B cell (primary cell): ENCODE results near the gene DMXL2. TPM values are rescaled to one million over a fixed set of nuclear protein-coding genes. Genes with fewer than 3 reads are reported as not detected.

Experiments
- ATAC-seq: fragments of 200-7000 bp; cut with Tn5 transposase; one replicate; pipeline ENCODE4 v1.10.0; 2021; ENCODE audit warnings: low read depth, mild to moderate bottlenecking, moderate number of reproducible peaks, moderate library complexity
- CTCF ChIA-PET: fragments of 350-600 bp; sonication (Branson Sonifier 250); formaldehyde crosslinking; loops from one replicate; lab custom pipeline; 2021; ENCODE audit warnings: antibody characterized with exemption, inconsistent platforms; lab: Charles Lee
- POLR2A ChIA-PET: fragments of 350-600 bp; sonication (Branson Sonifier 250); formaldehyde crosslinking; loops from one replicate; lab custom pipeline; 2021; ENCODE audit warnings: antibody characterized with exemption; lab: Charles Lee
- DNase-seq: peaks from one replicate; pipeline ENCODE4 v3.0.0; 2013
- H2AFZ ChIP-seq: 2 replicates; pipeline ENCODE4 v1.6.1; 2012; ENCODE audit warnings: mild to moderate bottlenecking, low read depth, low read length; ENCODE audit not compliant: insufficient read depth, poor library complexity, severe bottlenecking
- H3K27ac ChIP-seq, 2 donors: 1 replicate in 1 of 2; 2 replicates in 1 of 2; pipeline ENCODE4 v1.5.1; 2012 to 2013; ENCODE audit warnings: low read length in 2 of 2, mild to moderate bottlenecking in 2 of 2, moderate library complexity in 1 of 2
- H3K27me3 ChIP-seq, 4 experiments: fragments of 200-600 bp in 1 of 4; sonication (generic) in 1 of 4; replicated peaks in 1 of 4; 1 replicate in 2 of 4; 2 replicates in 2 of 4; pipeline versions ENCODE4 v1.6.1 to v1.7.0; 2013 to 2016; ENCODE audit warnings: low read length in 3 of 4, mild to moderate bottlenecking in 2 of 4, mixed read lengths in 1 of 4, moderate library complexity in 1 of 4; ENCODE audit not compliant: insufficient read depth in 4 of 4, control insufficient read depth in 3 of 4; ENCODE audit errors: control extremely low read depth in 1 of 4
- H3K36me3 ChIP-seq, 2 experiments: replicated peaks in 1 of 2; 1 replicate in 1 of 2; 2 replicates in 1 of 2; pipeline versions ENCODE4 v1.6.1 to v1.7.1; 2013; ENCODE audit warnings: low read length in 1 of 2; ENCODE audit not compliant: insufficient read depth in 2 of 2, control insufficient read depth in 1 of 2; ENCODE audit errors: control extremely low read depth in 1 of 2, extremely low read depth in 1 of 2
- H3K4me1 ChIP-seq, 2 donors: fragments of 200-600 bp in 1 of 2; sonication (generic) in 1 of 2; 1 replicate in 1 of 2; 2 replicates in 1 of 2; pipeline versions ENCODE4 v1.5.1 to v1.6.1; 2013 to 2017; ENCODE audit warnings: low read length in 2 of 2; ENCODE audit not compliant: control insufficient read depth in 2 of 2, insufficient read depth in 2 of 2
- H3K4me2 ChIP-seq: replicated peaks from 2 replicates; pipeline ENCODE3; 2012; ENCODE audit warnings: mild to moderate bottlenecking, low read depth, low read length; ENCODE audit not compliant: poor library complexity, severe bottlenecking
- H3K4me3 ChIP-seq, 5 experiments: fragments of 200-600 bp in 1 of 5; sonication (generic) in 1 of 5; 1 replicate in 3 of 5; 2 replicates in 2 of 5; pipeline versions ENCODE4 v1.5.1 to v1.7.0; 2011 to 2016; ENCODE audit warnings: low read length in 4 of 5, mild to moderate bottlenecking in 4 of 5, low read depth in 2 of 5, control low read depth in 1 of 5, moderate library complexity in 1 of 5; ENCODE audit not compliant: insufficient read depth in 1 of 5; ENCODE audit errors: control extremely low read depth in 1 of 5, extremely low read depth in 1 of 5
- H3K79me2 ChIP-seq: fragments of 200-600 bp; sonication (generic); one replicate; pipeline ENCODE4 v1.6.0; 2016; ENCODE audit warnings: low read length; ENCODE audit not compliant: control insufficient read depth, insufficient read depth
- H3K9ac ChIP-seq: fragments of 200-600 bp; sonication (generic); 2 replicates; pipeline ENCODE4 v1.6.1; 2017; ENCODE audit warnings: mild to moderate bottlenecking, low read length, moderate library complexity
- H3K9me3 ChIP-seq, 3 donors: one replicate each; pipeline versions ENCODE4 v1.6.1 to v1.7.1; 2013; ENCODE audit warnings: low read length in 2 of 3; ENCODE audit not compliant: control insufficient read depth in 2 of 3, insufficient read depth in 1 of 3; ENCODE audit errors: control extremely low read depth in 1 of 3
- H4K20me1 ChIP-seq: 2 replicates; pipeline ENCODE4 v1.6.0; 2012; ENCODE audit warnings: mild to moderate bottlenecking, low read length; ENCODE audit not compliant: insufficient read depth, control insufficient read depth, poor library complexity, severe bottlenecking
- H3K27ac Mint-ChIP-seq: one replicate; pipeline ENCODE4 v1.8.0; 2021; ENCODE audit warnings: mixed read lengths
- H3K27me3 Mint-ChIP-seq: one replicate; pipeline ENCODE4 v1.8.0; 2021; ENCODE audit warnings: mixed read lengths
- H3K4me1 Mint-ChIP-seq: one replicate; pipeline ENCODE4 v1.8.0; 2021; ENCODE audit warnings: mixed read lengths
- H3K4me3 Mint-ChIP-seq: one replicate; pipeline ENCODE4 v1.8.0; 2021; ENCODE audit warnings: mixed read lengths
- H3K9me3 Mint-ChIP-seq: one replicate; pipeline ENCODE4 v1.8.0; 2022; ENCODE audit warnings: mixed read lengths; ENCODE audit not compliant: insufficient read depth
- EZH2 ChIP-seq: IDR thresholded peaks from 2 replicates; pipeline ENCODE4 v1.6.1; 2012; ENCODE audit warnings: borderline replicate concordance, low read depth, mild to moderate bottlenecking, moderate library complexity, low read length; ENCODE audit not compliant: insufficient read depth, poor library complexity, severe bottlenecking
- WGBS: methylation state at CpG from one replicate; pipeline ENCODE4 v1.1.5; 2013; ENCODE audit warnings: missing lambda C conversion rate; ENCODE audit not compliant: insufficient coverage; 5-methylcytosine and 5-hydroxymethylcytosine counted together
- intact Hi-C: fragments of 100-400 bp; cut with micrococcal nuclease; formaldehyde crosslinking; loops from one replicate; pipeline ENCODE4 v1.10.0; 2022
- polyA plus RNA-seq: library from polyadenylated mRNA; depleted of rRNA; stranded (reverse); fragments of >200 nt; gene quantifications from 2 replicates; pipeline ENCODE4 v1.2.3, GENCODE V29; 2012
- total RNA-seq, 2 donors: library from RNA; stranded (reverse); fragments of 120-200 nt in 1 of 2; gene quantifications; 1 replicate in 1 of 2; 2 replicates in 1 of 2; pipeline versions ENCODE4 v1.2.3 to v1.2.4, GENCODE V29; 2013 to 2022
- TF ChIP-seq, protein P1 (sequence below): fragments of 200-600 bp; IDR thresholded peaks from one replicate; pipeline ENCODE4 v1.8.0; 2022; ENCODE audit warnings: antibody characterized with exemption, mild to moderate bottlenecking

DMXL2 gene
- total and polyA plus RNA-seq, 2 donors (not counting 1 experiment from before 2014, with no cell fraction given) = 1.4 to 5.6 TPM

- ChIA-PET CTCF (no interaction called here), POLR2A (no interaction called here)
- no peaks in the 10 kb centered on the region for H3K9me3 ChIP-seq
- WGBS = no CpG with 5 or more reads among the region's 5 CpGs
- H3K79me2 ChIP-seq = no peaks in the 10 kb centered on the region
- Mint-ChIP-seq H3K27me3 (no peaks in the 10 kb centered on the region), H3K4me1 (peaks cover 2% of the 10 kb centered on the region), H3K4me3 (no peak overlapping the region), H3K27ac (no peak overlapping the region), H3K9me3 (no peaks in the 10 kb centered on the region)
- H3K4me2 ChIP-seq = no peak overlapping the region
- H3K4me1 ChIP-seq = no peaks in the 10 kb centered on the region
- ATAC-seq (no peak), DNase-seq (no peak)
- H2AFZ ChIP-seq = no peak overlapping the region
- H4K20me1 ChIP-seq = no peaks in the 10 kb centered on the region
- no peak overlapping the region for H3K4me3 ChIP-seq
- H3K9ac ChIP-seq = no peak overlapping the region
- H3K27me3 ChIP-seq = no peaks in the 10 kb centered on the region
- intact Hi-C loops = no loop called here
- TF ChIP-seq EZH2 = no peak
- TF ChIP-seq, protein P1, sequence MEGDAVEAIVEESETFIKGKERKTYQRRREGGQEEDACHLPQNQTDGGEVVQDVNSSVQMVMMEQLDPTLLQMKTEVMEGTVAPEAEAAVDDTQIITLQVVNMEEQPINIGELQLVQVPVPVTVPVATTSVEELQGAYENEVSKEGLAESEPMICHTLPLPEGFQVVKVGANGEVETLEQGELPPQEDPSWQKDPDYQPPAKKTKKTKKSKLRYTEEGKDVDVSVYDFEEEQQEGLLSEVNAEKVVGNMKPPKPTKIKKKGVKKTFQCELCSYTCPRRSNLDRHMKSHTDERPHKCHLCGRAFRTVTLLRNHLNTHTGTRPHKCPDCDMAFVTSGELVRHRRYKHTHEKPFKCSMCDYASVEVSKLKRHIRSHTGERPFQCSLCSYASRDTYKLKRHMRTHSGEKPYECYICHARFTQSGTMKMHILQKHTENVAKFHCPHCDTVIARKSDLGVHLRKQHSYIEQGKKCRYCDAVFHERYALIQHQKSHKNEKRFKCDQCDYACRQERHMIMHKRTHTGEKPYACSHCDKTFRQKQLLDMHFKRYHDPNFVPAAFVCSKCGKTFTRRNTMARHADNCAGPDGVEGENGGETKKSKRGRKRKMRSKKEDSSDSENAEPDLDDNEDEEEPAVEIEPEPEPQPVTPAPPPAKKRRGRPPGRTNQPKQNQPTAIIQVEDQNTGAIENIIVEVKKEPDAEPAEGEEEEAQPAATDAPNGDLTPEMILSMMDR = no peak
- no peaks in the 10 kb centered on the region for H3K36me3 ChIP-seq
- H3K27ac ChIP-seq = no peak overlapping the region
These were observed 130.6 kb downstream of the DMXL2 start for GRCh38 chr15:51491941-51492340.

- Mint-ChIP-seq H3K4me1 (peaks cover 2% of the 10 kb centered on the region), H3K27me3 (no peaks in the 10 kb centered on the region)
- H4K20me1 ChIP-seq = no peaks in the 10 kb centered on the region
These were observed 137.8 kb downstream of the DMXL2 start for GRCh38 chr15:51484781-51485180.

More at GRCh38 chr15:51484781-51485180, 137.8 kb downstream of the DMXL2 start:
- Mint-ChIP-seq H3K27ac (no peak overlapping the region), H3K4me3 (no peak overlapping the region), H3K9me3 (peaks cover 11% of the 10 kb centered on the region)
- intact Hi-C loops = no loop called here
- H3K27me3 ChIP-seq = no peaks in the 10 kb centered on the region
- H3K4me1 ChIP-seq = no peaks in the 10 kb centered on the region
- H3K9ac ChIP-seq = no peak overlapping the region
- no peak overlapping the region for H3K27ac ChIP-seq
- ChIA-PET CTCF (no interaction called here), POLR2A (no interaction called here)
- no peak for TF ChIP-seq EZH2
- TF ChIP-seq, protein P1 = no peak
- DNase-seq (no peak), ATAC-seq (no peak)
- H3K36me3 ChIP-seq = no peaks in the 10 kb centered on the region
- H3K79me2 ChIP-seq = no peaks in the 10 kb centered on the region
- H3K4me3 ChIP-seq = no peak overlapping the region
- no peak overlapping the region for H3K4me2 ChIP-seq
- peaks cover 12 to 23% (median 18%) of the 10 kb centered on the region in 3 donors for H3K9me3 ChIP-seq
- no peak overlapping the region for H2AFZ ChIP-seq
- no CpG with 5 or more reads among the region's 1 CpG for whole genome bisulfite sequencing
